Measurements from ENCODE around the gene TPBG.
"Not testable (repeated sequence)": the region's sequence is repeated elsewhere in the genome, so short reads cannot be mapped to it uniquely, and the experiment has no call there.

TPBG gene

DNA sequence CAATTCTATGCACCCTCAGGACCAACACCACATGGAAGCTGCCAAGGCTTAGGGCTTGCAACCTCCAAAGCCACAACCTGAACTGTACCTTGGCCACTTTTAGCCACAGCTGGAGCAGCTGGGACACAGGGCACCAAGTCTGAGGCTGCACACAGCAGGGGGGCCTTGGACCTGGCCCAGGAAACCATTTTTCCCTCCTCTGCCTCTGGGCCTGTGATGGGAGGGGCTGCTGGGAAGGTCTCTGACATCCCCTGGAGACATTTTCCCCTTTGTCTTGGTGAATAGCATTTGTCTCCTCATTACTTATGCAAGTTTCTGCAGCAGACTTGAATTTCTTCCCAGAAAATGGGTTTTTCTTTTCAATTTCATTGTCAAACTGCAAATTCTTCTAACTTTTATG, 13.0 kb downstream of the TPBG start:
- no peak for DNase-seq

DNA sequence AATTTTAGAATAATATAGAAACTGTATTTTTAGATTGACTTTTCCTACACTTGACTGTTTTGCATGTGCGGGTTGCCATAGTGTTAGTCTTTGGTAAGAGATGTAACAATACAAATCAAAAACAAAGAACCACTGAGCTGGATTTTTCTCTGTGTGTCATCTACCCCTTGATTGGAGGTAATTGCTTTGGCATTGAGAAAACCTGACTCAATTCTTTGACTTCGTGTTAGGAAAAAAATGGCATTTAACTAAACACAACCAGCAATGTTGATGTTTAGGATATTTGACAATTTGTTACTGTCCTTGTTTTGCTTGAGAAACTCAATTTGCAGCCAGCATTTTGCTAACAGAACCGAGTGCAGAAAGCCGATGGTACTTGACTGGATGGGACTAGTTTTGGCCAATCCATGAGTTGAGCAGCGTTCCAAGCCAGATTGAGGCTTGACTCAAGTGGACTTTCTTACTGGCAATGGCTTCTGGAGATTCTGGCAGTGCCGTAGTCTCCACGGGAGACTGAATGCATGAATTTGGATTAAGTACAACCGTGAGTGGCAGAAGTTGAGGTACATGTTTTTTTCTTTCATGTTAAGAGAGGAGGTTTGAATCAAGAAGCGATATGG, 17.1 kb downstream of the TPBG start:
- DNase-seq: no peak

DNA sequence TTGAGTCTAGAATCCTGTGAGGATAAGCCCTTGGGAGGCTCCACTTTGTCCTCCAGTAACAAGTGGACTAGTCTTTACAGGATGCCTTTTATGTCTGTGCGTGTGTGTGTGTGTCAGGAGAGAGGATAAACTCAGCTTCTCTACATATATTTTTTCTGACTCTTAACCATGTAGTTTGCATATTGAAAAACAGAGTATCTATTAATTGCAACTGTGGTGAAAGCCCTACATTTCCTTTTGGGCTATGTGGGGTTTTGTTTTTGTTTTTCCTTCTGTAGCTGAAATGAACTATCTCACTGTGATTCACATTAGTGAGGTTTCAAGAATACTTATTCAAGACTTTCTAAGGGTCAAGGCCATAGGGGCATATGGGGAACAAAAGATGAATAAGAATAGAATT, 17.7 kb downstream of the TPBG start:
- DNase-seq: no peak

DNA sequence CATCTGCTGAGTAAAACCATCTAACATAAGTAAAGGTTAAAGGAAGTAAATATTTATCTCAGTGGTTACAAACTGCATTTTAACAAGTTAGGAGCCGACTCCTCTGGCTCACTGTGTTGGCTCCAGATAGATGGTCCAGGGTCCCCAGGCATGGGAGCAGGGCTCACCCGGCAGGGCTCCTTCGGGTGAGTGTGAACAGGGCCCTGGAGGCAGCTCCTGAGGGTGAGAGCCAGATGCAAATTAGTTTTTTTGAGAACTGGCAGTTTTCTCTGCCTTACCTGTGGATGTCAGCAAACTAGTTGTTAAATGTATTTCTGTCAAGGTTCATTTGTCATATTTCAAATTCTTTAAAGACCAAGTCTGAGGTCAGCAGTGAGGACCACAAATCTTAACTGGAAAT, 21.5 kb downstream of the TPBG start:
- DNase-seq: no peak

DNA sequence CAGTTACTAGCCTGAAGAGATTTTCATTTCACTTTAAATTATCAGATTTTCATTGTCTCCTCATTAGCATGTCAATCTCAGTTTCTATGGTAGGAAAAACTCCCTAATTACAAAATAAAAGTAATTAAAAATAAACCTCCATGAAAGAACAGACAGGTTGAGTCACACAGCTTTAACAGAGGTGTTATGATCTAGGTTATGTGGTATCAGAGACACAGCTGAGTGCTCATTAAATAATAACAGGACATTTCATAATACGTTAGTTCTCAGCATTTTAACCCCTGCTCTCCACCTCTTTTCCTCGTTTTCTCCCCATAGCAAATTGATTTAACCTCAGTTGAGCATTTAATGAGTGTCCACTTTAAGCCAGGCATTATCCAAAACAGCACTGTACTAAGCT, 21.9 kb downstream of the TPBG start:
- DNase-seq: no peak

DNA sequence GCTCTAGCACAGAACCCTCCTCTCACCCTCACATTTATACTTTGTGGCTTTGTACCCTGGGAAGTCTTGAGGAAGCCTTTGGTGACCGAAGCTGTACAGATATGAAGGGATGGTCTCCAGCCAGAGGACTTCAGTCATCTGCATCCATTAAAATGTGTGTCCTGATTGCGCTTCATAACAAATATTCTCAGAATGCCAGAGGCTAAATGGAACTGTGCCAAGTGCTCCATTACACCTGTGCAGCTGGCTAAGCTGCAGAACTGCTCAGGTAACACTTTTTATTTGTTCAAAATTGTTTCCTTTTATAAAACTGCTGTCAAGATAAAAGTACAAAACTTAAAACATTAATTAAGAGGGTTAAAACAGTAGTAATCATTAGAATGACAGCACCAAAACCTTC, 22.3 kb downstream of the TPBG start:
- DNase-seq: no peak

DNA sequence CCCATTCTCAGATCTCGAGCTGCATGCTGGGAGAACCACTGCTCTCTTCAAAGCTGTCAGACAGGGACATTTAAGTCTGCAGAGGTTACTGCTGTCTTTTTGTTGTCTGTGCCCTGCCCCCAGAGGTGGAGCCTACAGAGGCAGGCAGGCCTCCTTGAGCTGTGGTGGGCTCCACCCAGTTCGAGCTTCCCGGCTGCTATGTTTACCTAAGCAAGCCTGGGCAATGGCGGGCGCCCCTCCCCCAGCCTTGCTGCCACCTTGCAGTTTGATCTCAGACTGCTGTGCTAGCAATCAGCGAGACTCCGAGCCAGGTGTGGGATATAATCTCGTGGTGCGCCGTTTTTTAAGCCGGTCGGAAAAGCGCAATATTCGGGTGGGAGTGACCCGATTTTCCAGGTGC, 31.2 kb downstream of the TPBG start:
- DNase-seq: not testable (repeated sequence)

DNA sequence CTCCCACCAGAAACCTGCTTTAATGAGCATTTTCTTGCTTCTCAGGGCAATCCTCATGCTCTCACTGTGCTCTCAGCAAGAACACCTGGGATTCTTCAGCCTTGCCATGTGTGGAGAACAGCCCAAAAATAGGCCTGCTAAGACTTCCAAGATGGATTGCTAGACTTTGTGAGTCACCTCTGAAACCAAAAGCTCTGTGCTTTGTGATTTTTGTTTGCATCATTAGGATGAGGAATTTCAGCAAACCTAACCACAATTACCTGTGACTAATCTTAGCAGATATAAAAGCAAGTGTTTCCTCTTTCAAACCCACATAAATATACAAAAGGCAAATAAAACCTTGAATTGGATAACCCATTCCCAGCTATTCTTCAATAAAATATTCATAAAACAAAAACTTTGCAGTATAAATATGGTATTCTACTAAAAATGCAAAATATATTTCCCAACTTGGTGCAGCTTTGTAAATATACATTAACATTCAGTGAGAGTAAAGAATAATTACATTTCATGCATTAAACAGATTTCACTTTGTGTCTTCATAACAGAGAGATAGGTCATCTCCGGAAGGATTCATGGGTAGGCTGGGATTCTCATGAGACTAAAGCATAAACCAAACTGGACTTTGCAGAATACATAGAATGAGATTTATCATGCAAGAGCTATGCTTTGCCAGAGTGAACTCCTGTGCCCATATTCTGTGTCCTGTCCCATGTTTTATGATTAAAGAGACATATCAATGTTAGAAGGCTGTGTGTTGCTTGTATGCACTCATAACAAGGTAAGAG, 33.5 kb downstream of the TPBG start:
- no peak for DNase-seq

DNA sequence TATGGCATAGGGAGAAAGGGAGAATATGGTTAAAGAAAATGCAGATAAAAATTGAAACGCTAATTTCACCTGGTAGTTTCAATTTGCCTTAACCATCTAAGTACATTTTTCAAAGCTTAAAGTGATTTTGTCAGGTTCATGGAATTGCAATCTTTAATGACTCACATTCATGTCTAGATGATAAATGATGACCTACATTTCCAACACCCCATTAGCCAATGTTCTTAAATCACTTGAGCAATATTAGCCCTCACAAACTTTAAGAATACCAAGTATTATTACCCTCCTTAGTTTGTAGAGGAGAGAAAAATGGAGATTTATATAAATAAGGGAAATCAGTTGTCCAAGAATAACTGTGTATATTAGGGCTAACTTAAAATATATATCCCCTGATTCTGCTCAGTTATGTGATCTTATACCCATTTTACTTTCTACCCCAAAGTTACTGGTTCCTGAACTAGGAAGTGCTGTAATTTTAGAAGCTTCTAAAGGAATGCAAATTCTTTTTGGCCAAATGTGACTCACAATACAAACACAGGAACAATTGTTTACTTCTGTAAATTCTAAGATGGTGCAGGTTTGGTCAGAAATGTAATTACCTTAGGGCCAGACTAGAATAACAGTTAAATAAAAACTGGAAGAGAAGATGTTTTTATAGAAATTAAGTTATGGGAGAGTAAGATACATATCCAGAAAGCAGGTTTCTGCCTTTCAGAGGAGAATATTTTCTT, 34.5 kb downstream of the TPBG start:
- DNase-seq: no peak

DNA sequence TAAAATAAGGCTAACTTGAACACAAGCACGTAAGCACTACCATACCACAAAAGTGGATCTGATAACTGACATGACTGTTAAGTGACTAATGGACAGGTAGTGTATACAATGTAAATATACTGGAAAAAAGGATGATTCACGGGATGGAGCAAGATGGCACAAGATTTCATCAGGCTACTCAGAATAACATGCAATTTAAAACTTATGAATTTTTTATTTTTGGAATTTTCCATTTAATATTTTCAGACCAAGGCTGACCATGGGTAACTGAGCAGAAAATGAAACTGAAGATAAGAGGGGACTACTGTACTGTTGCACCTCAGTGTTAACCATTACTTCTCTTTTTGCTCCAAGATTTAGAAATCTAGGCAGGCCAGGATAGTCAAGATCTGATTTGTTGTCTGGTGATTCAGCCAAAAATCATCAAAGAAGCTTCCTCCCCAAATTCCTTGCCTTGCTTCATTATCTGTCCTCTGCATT, 45.4 kb downstream of the TPBG start:
- no peak for DNase-seq

DNA sequence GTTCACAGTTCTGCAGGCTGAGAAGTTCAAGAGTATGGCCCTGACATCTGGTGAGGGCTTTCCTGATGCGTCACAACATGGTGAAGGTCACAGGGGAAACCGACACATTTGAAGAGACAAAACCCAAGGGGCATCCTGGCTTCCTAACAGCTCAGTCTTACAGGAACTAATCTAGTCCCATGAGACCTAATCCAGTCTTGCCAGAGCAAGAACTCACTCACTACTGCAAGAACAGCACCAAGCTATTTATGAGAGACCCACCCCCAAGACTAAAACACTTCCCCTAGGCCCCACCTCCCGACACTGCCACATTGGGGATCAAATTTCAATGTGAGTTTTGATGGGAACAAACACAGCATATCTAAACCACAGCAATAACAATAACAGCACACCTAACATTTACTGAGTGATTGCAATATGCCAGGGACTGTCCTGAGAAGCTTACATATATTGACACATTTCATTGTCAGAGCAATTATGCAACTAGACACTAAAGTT, 46.6 kb downstream of the TPBG start:
- DNase-seq: no peak

DNA sequence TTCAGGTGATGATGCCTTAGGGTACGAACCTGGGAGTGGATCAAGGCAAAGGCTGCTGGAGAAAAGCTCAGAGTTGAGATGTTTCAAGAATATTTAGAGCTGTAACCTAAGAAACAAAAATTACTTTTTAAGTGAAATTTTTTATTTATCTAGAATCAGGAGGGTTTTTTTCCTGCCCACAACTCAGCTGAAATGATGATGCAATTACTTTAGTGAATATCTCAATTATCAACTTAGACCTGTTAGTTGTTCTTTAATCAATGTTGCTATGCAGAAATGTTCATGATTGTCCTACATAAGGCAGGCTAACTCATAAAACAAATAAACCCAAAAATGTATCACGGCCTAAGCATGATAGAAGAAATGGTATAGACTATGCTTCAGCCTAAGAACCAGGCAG, 50.3 kb downstream of the TPBG start:
- no peak for DNase-seq

DNA sequence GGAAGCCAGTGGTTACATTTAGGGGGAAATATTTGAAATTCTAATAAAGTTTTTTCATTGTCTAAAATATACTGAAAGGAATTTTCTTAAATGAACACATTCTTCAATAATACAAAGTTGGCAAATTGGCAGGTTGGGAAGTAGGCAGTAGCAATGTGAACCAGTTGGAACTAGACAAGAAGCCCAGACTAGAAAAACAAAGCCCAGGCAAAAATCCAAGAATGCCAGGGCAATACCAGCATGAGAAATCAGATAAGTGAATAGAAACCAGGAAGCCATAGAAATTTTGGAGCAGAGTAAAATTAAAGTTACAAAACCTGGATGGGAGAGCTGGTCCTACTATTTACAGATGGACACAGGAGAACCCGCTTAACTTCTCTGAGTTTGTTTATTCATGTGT, 52.2 kb downstream of the TPBG start:
- DNase-seq: no peak

DNA sequence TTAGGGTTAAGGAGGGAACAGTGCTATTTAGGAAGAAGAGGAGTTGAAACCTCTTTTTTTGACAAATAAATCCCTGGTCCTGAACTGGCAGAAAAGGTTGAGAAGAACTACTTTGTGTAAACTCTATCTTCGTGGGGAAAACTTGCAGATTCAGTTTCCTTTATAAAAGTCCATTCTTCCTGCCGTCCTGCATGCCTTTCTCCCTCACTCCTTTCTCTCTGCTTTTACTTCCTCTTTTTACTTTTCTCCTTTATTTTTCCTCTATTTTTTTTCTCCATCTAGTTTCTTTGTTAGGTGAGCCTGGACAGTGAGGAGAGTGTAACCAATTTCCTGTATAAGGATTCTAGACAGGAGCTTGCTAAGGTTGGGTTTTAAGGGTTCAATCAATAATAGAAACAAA, 52.7 kb downstream of the TPBG start:
- DNase-seq: no peak

All from CD4-positive, alpha-beta T cell treated with Interferon gamma for 1 hour (primary cell).